HCT116 (cell line): Measurements from ENCODE around the gene PARVG. TPM values are rescaled to one million over a fixed set of nuclear protein-coding genes. Genes with fewer than 3 reads are reported as not detected.

Source experiments
- ATAC-seq: fragments of 200-7000 bp; cut with Tn5 transposase; 2 replicates; pipeline ENCODE4 v1.9.1; 2020; ENCODE audit warnings: mild to moderate bottlenecking, moderate library complexity
- BruUV-seq: library from RNA; stranded (reverse); fragments of 400-500 nt; replicated peaks from 2 replicates; lab custom pipeline; 2021; lab: Mats Ljungman, UMichigan
- CTCF ChIA-PET: fragments of 300-600 bp; sonication (Branson Sonifier 250); formaldehyde crosslinking; loops from one replicate; lab custom pipeline; 2021; ENCODE audit warnings: antibody characterized with exemption; lab: Charles Lee
- POLR2A ChIA-PET: fragments of 300-600, 350-600 bp; sonication (Branson Sonifier 250); formaldehyde crosslinking; loops from one replicate; lab custom pipeline; 2021; ENCODE audit warnings: antibody characterized with exemption; lab: Charles Lee
- RAD21 ChIA-PET, 2 experiments: fragments of 300-600 bp; sonication (Branson Sonifier 250); formaldehyde crosslinking; loops; one replicate each; lab custom pipeline; 2023; ENCODE audit warnings: low total read pairs in 2 of 2; ENCODE audit not compliant: uncharacterized antibody in 2 of 2, unreplicated experiment in 2 of 2, low non-redundant PET in 1 of 2; lab: Charles Lee
- DNase-seq: peaks from one replicate; pipeline ENCODE4 v3.0.0-alpha.2; 2010; ENCODE audit warnings: low read depth, low spot score
- H2AFZ ChIP-seq: fragments of 200-600 bp; shearing (Covaris generic), sonication (generic); 2 replicates; pipeline ENCODE4 v1.6.1; 2017; ENCODE audit warnings: low read depth, mixed run types, mixed read lengths, antibody characterized with exemption, low read length; ENCODE audit not compliant: poor library complexity, severe bottlenecking
- H3K27ac ChIP-seq: 2 replicates; pipeline ENCODE4 v1.5.1; 2012; ENCODE audit warnings: low read depth, low read length
- H3K27me3 ChIP-seq: fragments of 200-600 bp; sonication (generic); 2 replicates; pipeline ENCODE4 v1.6.1; 2016; ENCODE audit warnings: mixed run types, low read length, mixed read lengths; ENCODE audit not compliant: insufficient read depth
- H3K36me3 ChIP-seq, 2 experiments: fragments of 200-500 bp in 1 of 2; fragments of 200-600 bp in 1 of 2; sonication (Bioruptor generic) in 1 of 2; sonication (generic) in 1 of 2; 2 replicates each; pipeline versions ENCODE4 v1.5.1 to v1.6.1; 2014 to 2016; ENCODE audit warnings: low read length in 2 of 2, inconsistent platforms in 1 of 2, mixed read lengths in 1 of 2, mixed run types in 1 of 2; ENCODE audit not compliant: insufficient read depth in 2 of 2, control insufficient read depth in 1 of 2
- H3K4me1 ChIP-seq, 2 experiments: fragments of 200-600 bp in 1 of 2; sonication (generic) in 1 of 2; 2 replicates each; pipeline versions ENCODE4 v1.5.1 to v1.6.1; 2012 to 2017; ENCODE audit warnings: low read length in 2 of 2, inconsistent platforms in 1 of 2, mild to moderate bottlenecking in 1 of 2, mixed read lengths in 1 of 2, mixed run types in 1 of 2, moderate library complexity in 1 of 2; ENCODE audit not compliant: insufficient read depth in 2 of 2, control insufficient read depth in 1 of 2
- H3K4me2 ChIP-seq: fragments of 200-600 bp; sonication (generic); 2 replicates; pipeline ENCODE4 v1.6.1; 2017; ENCODE audit warnings: mixed run types, low read length, mixed read lengths
- H3K4me3 ChIP-seq, 2 experiments: fragments of 200-600 bp in 1 of 2; sonication (generic) in 1 of 2; replicated peaks in 1 of 2; 2 replicates each; pipeline ENCODE4 v1.5.1; 2011 to 2016; ENCODE audit warnings: low read length in 2 of 2, control low read depth in 1 of 2, low read depth in 1 of 2, mild to moderate bottlenecking in 1 of 2, mixed read lengths in 1 of 2, mixed run types in 1 of 2
- H3K79me2 ChIP-seq: fragments of 200-600 bp; sonication (generic); 2 replicates; pipeline ENCODE4 v1.6.1; 2017; ENCODE audit warnings: mild to moderate bottlenecking, mixed run types, low read length, moderate library complexity, mixed read lengths; ENCODE audit not compliant: insufficient read depth
- H3K9ac ChIP-seq: fragments of 200-600 bp; sonication (generic); 2 replicates; pipeline ENCODE4 v1.6.1; 2016; ENCODE audit warnings: low read length, mixed read lengths
- H3K9me2 ChIP-seq: fragments of 200-600 bp; sonication (generic), shearing (Covaris generic); 2 replicates; pipeline ENCODE4 v1.6.1; 2017; ENCODE audit warnings: mixed run types, mild to moderate bottlenecking, moderate library complexity; ENCODE audit not compliant: insufficient read depth
- H3K9me3 ChIP-seq, 2 experiments: fragments of 200-500 bp in 1 of 2; fragments of 200-600 bp in 1 of 2; sonication (Bioruptor generic) in 1 of 2; sonication (generic) in 1 of 2; 2 replicates each; pipeline ENCODE4 v1.6.1; 2014 to 2017; ENCODE audit warnings: low read length in 2 of 2, mixed read lengths in 2 of 2, inconsistent platforms in 1 of 2, low read depth in 1 of 2, mild to moderate bottlenecking in 1 of 2, mixed run types in 1 of 2, moderate library complexity in 1 of 2; ENCODE audit not compliant: control insufficient read depth in 1 of 2, insufficient read depth in 1 of 2
- H4K20me1 ChIP-seq: fragments of 200-600 bp; sonication (generic), shearing (Covaris generic); 2 replicates; pipeline ENCODE4 v1.6.1; 2017; ENCODE audit warnings: mixed run types, mild to moderate bottlenecking, moderate library complexity; ENCODE audit not compliant: insufficient read depth
- ELF1 ChIP-seq: IDR thresholded peaks from 2 replicates; pipeline ENCODE4 v1.6.1; 2012; ENCODE audit warnings: low read depth, borderline replicate concordance
- JUND ChIP-seq: IDR thresholded peaks from 2 replicates; pipeline ENCODE4 v1.6.1; 2012
- RAD21 ChIP-seq: IDR thresholded peaks from 2 replicates; pipeline ENCODE4 v1.6.1; 2012; ENCODE audit warnings: low read depth, mild to moderate bottlenecking
- SRF ChIP-seq: IDR thresholded peaks from 2 replicates; pipeline ENCODE4 v1.6.1; 2012; ENCODE audit warnings: low read depth
- TCF7L2 ChIP-seq: IDR thresholded peaks from 2 replicates; pipeline ENCODE4 v1.7.0; 2011; ENCODE audit warnings: borderline replicate concordance, inconsistent platforms; ENCODE audit not compliant: insufficient read depth, insufficient read length; ENCODE audit errors: extremely low read depth
- YY1 ChIP-seq: IDR thresholded peaks from 2 replicates; pipeline ENCODE4 v1.6.1; 2011; ENCODE audit warnings: low read length, low read depth, moderate library complexity, mild to moderate bottlenecking; ENCODE audit not compliant: insufficient replicate concordance; ENCODE audit errors: extremely low read depth
- ZNF274 ChIP-seq: fragments of 200-500 bp; sonication (Bioruptor generic); IDR thresholded peaks from 2 replicates; pipeline ENCODE4 v1.6.1; 2014; ENCODE audit warnings: mild to moderate bottlenecking, low read depth, low read length, inconsistent platforms
- intact Hi-C: fragments of 100-400 bp; cut with micrococcal nuclease; formaldehyde crosslinking; loops from 2 replicates; pipeline ENCODE4 v1.10.0; 2022
- total RNA-seq: library from RNA; stranded (reverse); gene quantifications from one replicate; pipeline ENCODE4 v1.2.1, GENCODE V29; 2021; ENCODE audit not compliant: unreplicated experiment
- TF ChIP-seq, protein P1 (sequence below), 3 experiments: fragments of 200-600 bp in 1 of 3; sonication (generic) in 1 of 3; IDR thresholded peaks in 2 of 3; conservative IDR thresholded peaks in 1 of 3; 2 replicates each; pipeline ENCODE4 v1.5.1; 2012 to 2017; ENCODE audit warnings: low read depth in 2 of 3, low read length in 2 of 3, antibody characterized with exemption in 1 of 3, borderline replicate concordance in 1 of 3, control low read depth in 1 of 3, mild to moderate bottlenecking in 1 of 3, mixed read lengths in 1 of 3, mixed run types in 1 of 3, moderate library complexity in 1 of 3; ENCODE audit not compliant: insufficient read depth in 1 of 3
- TF ChIP-seq, protein P2 (sequence below): IDR thresholded peaks from 2 replicates; pipeline ENCODE4 v1.6.1; 2012

PARVG gene
- total RNA-seq, 1 experiment from 2014 or later: 0.57 TPM

DNA sequence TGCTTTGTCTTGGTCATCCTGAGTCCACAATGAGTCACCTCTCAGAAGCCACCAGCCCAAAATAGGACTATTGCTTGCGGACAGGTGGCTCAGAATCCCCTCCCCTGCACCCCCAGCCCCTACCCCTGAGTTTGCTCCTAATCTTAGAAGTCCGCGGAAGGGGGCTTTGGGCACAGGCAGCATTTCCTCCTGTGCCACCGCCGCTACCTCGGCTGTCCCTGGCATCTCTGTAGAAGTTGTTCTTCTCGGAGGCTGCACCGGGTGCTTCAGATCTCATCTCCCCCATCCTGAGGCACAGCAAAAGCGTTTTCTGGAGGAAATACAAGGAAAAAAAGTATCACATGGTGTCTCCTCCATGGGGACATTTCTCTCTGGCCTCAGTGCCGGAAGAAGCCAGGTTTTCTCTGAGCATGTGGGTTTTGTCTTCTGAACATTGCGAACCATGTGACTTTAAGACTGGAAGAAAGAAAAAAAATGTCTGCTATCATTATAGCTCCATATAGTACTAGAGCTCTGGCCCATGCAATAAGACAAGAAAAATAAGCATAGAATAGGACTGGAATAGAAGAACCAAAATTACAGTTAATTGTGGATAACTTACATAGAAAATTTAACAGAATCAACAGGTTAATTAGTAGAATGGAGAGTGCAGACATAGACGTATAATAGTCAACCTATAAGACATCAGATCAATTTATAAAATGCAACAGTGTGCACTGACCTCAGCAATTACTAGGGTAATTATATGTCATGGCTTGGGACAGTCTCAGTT, 68.8 kb downstream of the PARVG start:
- Histone ChIP-seq H3K36me3 (no peaks in the 10 kb centered on the region), H3K4me2 (no peak overlapping the region), H4K20me1 (no peaks in the 10 kb centered on the region), H3K27me3 (no peaks in the 10 kb centered on the region), H3K27ac (no peak overlapping the region), H3K9me2 (no peaks in the 10 kb centered on the region), H3K4me1 (no peaks in the 10 kb centered on the region), H3K79me2 (no peaks in the 10 kb centered on the region), H2AFZ (no peak overlapping the region), H3K9ac (no peak overlapping the region), H3K9me3 (no peaks in the 10 kb centered on the region), H3K4me3 (no peak overlapping the region)
- ChIA-PET CTCF (no interaction called here), POLR2A (no interaction called here), RAD21 (no interaction called here)
- DNase-seq: no peak
- intact Hi-C loops: no loop called here
- no peak for ATAC-seq
- TF ChIP-seq ELF1 (no peak), TCF7L2 (no peak), ZNF274 (no peak), JUND (no peak), SRF (no peak), RAD21 (no peak), YY1 (no peak)
- TF ChIP-seq, protein P1, sequence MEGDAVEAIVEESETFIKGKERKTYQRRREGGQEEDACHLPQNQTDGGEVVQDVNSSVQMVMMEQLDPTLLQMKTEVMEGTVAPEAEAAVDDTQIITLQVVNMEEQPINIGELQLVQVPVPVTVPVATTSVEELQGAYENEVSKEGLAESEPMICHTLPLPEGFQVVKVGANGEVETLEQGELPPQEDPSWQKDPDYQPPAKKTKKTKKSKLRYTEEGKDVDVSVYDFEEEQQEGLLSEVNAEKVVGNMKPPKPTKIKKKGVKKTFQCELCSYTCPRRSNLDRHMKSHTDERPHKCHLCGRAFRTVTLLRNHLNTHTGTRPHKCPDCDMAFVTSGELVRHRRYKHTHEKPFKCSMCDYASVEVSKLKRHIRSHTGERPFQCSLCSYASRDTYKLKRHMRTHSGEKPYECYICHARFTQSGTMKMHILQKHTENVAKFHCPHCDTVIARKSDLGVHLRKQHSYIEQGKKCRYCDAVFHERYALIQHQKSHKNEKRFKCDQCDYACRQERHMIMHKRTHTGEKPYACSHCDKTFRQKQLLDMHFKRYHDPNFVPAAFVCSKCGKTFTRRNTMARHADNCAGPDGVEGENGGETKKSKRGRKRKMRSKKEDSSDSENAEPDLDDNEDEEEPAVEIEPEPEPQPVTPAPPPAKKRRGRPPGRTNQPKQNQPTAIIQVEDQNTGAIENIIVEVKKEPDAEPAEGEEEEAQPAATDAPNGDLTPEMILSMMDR (IDR thresholded peaks at IDR 0.05 in 2 of 3, conservative IDR thresholded peaks at IDR 0.05 in 1 of 3; ENCODE audit: borderline replicate concordance in 1 of 3, insufficient read depth in 1 of 3, low read depth in 2 of 3, low read length in 2 of 3): no peak
- TF ChIP-seq, protein P2, sequence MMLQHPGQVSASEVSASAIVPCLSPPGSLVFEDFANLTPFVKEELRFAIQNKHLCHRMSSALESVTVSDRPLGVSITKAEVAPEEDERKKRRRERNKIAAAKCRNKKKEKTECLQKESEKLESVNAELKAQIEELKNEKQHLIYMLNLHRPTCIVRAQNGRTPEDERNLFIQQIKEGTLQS: no peak
- no TSS peak for BruUV-seq
